HepG2 (cell line): ENCODE results near the gene POP5. TPM values are rescaled to one million over a fixed set of nuclear protein-coding genes. Genes with fewer than 3 reads are reported as not detected.

Experiments
- E2F1 ChIP-seq: sonication (generic); formaldehyde crosslinking; IDR thresholded peaks from 2 replicates; pipeline ENCODE4 v1.5.0; 2020; ENCODE audit warnings: missing genetic modification reagents
- HNF4G ChIP-seq, 2 experiments: sonication (generic) in 1 of 2; formaldehyde crosslinking in 1 of 2; IDR thresholded peaks; 2 replicates each; pipeline versions ENCODE4 v1.4.0 to v1.6.1; 2011 to 2020; ENCODE audit warnings: borderline replicate concordance in 2 of 2, low read depth in 2 of 2, mild to moderate bottlenecking in 2 of 2, low read length in 1 of 2, missing genetic modification reagents in 1 of 2, moderate library complexity in 1 of 2
- KLF13 ChIP-seq: sonication (generic); formaldehyde crosslinking; IDR thresholded peaks from 2 replicates; pipeline ENCODE4 v1.4.0; 2020; ENCODE audit warnings: mild to moderate bottlenecking, missing genetic modification reagents
- KLF15 ChIP-seq: sonication (generic); formaldehyde crosslinking; IDR thresholded peaks from 2 replicates; pipeline ENCODE4 v1.8.1; 2023; ENCODE audit warnings: borderline replicate concordance, mild to moderate bottlenecking, inconsistent platforms, missing genetic modification reagents, mixed read lengths
- MLXIP ChIP-seq: sonication (generic); formaldehyde crosslinking; IDR thresholded peaks from 2 replicates; pipeline ENCODE4 v1.9.0; 2021; ENCODE audit warnings: missing genetic modification reagents, borderline replicate concordance
- MXI1 ChIP-seq: IDR thresholded peaks from 3 replicates; pipeline ENCODE4 v1.6.1; 2012; ENCODE audit warnings: low read depth, low read length, inconsistent platforms, borderline replicate concordance
- NFE2 ChIP-seq: sonication (generic); formaldehyde crosslinking; IDR thresholded peaks from 2 replicates; pipeline ENCODE4 v1.4.0; 2020; ENCODE audit warnings: missing genetic modification reagents
- SALL1 ChIP-seq: sonication (generic); formaldehyde crosslinking; IDR thresholded peaks from 2 replicates; pipeline ENCODE4 v1.8.0; 2022; ENCODE audit warnings: mild to moderate bottlenecking, missing genetic modification reagents
- SMC3 ChIP-seq: IDR thresholded peaks from 2 replicates; pipeline ENCODE4 v1.6.1; 2011; ENCODE audit warnings: low read length, improper control_type of control experiment
- SRF ChIP-seq: IDR thresholded peaks from 2 replicates; pipeline ENCODE4 v1.6.1; 2011; ENCODE audit warnings: mild to moderate bottlenecking, low read depth, low read length, moderate library complexity
- ZIK1 ChIP-seq: sonication (generic); formaldehyde crosslinking; IDR thresholded peaks from 2 replicates; pipeline ENCODE4 v1.5.0; 2020; ENCODE audit warnings: mild to moderate bottlenecking, low read depth, missing genetic modification reagents, borderline replicate concordance
- ZNF281 ChIP-seq: sonication (generic); formaldehyde crosslinking; IDR thresholded peaks from 2 replicates; pipeline ENCODE4 v1.4.0; 2020; ENCODE audit warnings: missing genetic modification reagents, borderline replicate concordance
- ZNF431 ChIP-seq: sonication (generic); formaldehyde crosslinking; IDR thresholded peaks from 2 replicates; pipeline ENCODE4 v1.9.0; 2022; ENCODE audit warnings: missing genetic modification reagents, low read depth, mild to moderate bottlenecking, borderline replicate concordance
- ZNF766 ChIP-seq: sonication (generic); formaldehyde crosslinking; IDR thresholded peaks from 2 replicates; pipeline ENCODE4 v1.5.0; 2020; ENCODE audit warnings: missing genetic modification reagents, borderline replicate concordance
- ZSCAN25 ChIP-seq: sonication (generic); formaldehyde crosslinking; IDR thresholded peaks from 2 replicates; pipeline ENCODE4 v1.8.0; 2022; ENCODE audit warnings: mild to moderate bottlenecking, missing genetic modification reagents
- polyA plus RNA-seq, 8 experiments: library from polyadenylated mRNA; depleted of rRNA in 3 of 8; stranded (reverse) in 7 of 8; unstranded in 1 of 8; fragments of >200 nt; fragmentation: Illumina TruSeq in 4 of 8; extraction: Trizol in 4 of 8; gene quantifications; 2 replicates each; pipeline versions ENCODE4 v1.2.1 to v1.2.3, GENCODE V29; 2011 to 2016; ENCODE audit warnings: low read depth in 4 of 8, missing spikeins in 1 of 8, mixed read lengths in 1 of 8; ENCODE audit not compliant: insufficient read depth in 1 of 8
- total RNA-seq, 5 experiments: library from RNA; depleted of rRNA; stranded (reverse); fragments of >200 nt; fragmentation: Illumina TruSeq; extraction: Trizol; gene quantifications; 2 replicates each; pipeline ENCODE4 v1.2.3, GENCODE V29; 2016; ENCODE audit warnings: low read depth in 1 of 5
- TF ChIP-seq, protein P1 (sequence below), 2 experiments: sonication (generic) in 1 of 2; formaldehyde crosslinking in 1 of 2; IDR thresholded peaks; 2 replicates each; pipeline versions ENCODE4 v1.4.0 to v1.6.1; 2018 to 2020; ENCODE audit warnings: missing genetic modification reagents in 2 of 2, borderline replicate concordance in 1 of 2, low read depth in 1 of 2, mild to moderate bottlenecking in 1 of 2, missing biosample characterization in 1 of 2

Gene POP5
- total and polyA plus RNA-seq, 2 of the 13 experiments (the other 11 are each of a cell fraction or from before 2014, with no cell fraction given) = 45.6 to 61.3 TPM

GRCh38 chr12:120538281-120539156, 42.7 kb downstream of the POP5 start (continued):
- TF ChIP-seq, protein P1, sequence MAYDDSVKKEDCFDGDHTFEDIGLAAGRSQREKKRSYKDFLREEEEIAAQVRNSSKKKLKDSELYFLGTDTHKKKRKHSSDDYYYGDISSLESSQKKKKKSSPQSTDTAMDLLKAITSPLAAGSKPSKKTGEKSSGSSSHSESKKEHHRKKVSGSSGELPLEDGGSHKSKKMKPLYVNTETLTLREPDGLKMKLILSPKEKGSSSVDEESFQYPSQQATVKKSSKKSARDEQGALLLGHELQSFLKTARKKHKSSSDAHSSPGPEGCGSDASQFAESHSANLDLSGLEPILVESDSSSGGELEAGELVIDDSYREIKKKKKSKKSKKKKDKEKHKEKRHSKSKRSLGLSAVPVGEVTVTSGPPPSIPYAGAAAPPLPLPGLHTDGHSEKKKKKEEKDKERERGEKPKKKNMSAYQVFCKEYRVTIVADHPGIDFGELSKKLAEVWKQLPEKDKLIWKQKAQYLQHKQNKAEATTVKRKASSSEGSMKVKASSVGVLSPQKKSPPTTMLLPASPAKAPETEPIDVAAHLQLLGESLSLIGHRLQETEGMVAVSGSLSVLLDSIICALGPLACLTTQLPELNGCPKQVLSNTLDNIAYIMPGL (CRISPR knock-in tag; IDR thresholded peaks at IDR 0.05; ENCODE audit: borderline replicate concordance in 1 of 2, low read depth in 1 of 2) = no peak
- TF ChIP-seq KLF15 (CRISPR knock-in tag) = no peak
- TF ChIP-seq SRF = peak; percentile 42; the same call in 1 of the 2 replicates
- no peak for TF ChIP-seq KLF13
- peak; percentile 49; the same call in 1 of the 2 replicates for TF ChIP-seq HNF4G (IDR thresholded peaks at IDR 0.05; ENCODE audit: borderline replicate concordance, low read depth, low read length)
- TF ChIP-seq HNF4G (CRISPR knock-in tag; IDR thresholded peaks at IDR 0.05; ENCODE audit: borderline replicate concordance, low read depth) = 0 out of 2 replicates have a peak, but pooled peaks have one; percentile 35
- TF ChIP-seq ZNF766 (CRISPR knock-in tag) = no peak
- TF ChIP-seq SALL1 = peak; percentile 62
- TF ChIP-seq ZNF431 (CRISPR knock-in tag) = no peak
- TF ChIP-seq ZIK1 = no peak
- TF ChIP-seq E2F1 = no peak
- no peak for TF ChIP-seq MXI1
- no peak for TF ChIP-seq SMC3
- no peak for TF ChIP-seq ZSCAN25 (CRISPR knock-in tag)
- TF ChIP-seq MLXIP (CRISPR knock-in tag) = no peak
- peak; percentile 85 for TF ChIP-seq ZNF281 (CRISPR knock-in tag)
- TF ChIP-seq NFE2 (CRISPR knock-in tag) = no peak
